GM23338 (cell line): Measurements from ENCODE around the gene COLEC12.

Source experiments
- CTCF ChIP-seq, 2 experiments: fragments of 200-600 bp in 1 of 2; sonication (generic) in 1 of 2; conservative IDR thresholded peaks; 2 replicates each; pipeline versions ENCODE4 v1.5.1 to v1.6.1; 2016 to 2017; ENCODE audit warnings: antibody characterized with exemption in 2 of 2, low read depth in 2 of 2, mild to moderate bottlenecking in 2 of 2, moderate library complexity in 1 of 2
- EZH2 ChIP-seq: fragments of 200-600 bp; sonication (generic); IDR thresholded peaks from one replicate; pipeline ENCODE4 v1.8.0; 2017; ENCODE audit warnings: antibody characterized with exemption, mild to moderate bottlenecking, low read depth; ENCODE audit not compliant: unreplicated experiment
- EZH2phosphoT487 ChIP-seq: fragments of 200-600 bp; sonication (generic); IDR thresholded peaks from one replicate; pipeline ENCODE4 v1.8.1; 2018; ENCODE audit warnings: antibody characterized with exemption; ENCODE audit not compliant: unreplicated experiment
- JUNB ChIP-seq: IDR thresholded peaks from one replicate; pipeline ENCODE4 v1.6.1; 2016; ENCODE audit warnings: antibody characterized with exemption; ENCODE audit not compliant: unreplicated experiment
- REST ChIP-seq: IDR thresholded peaks from one replicate; pipeline ENCODE4 v1.6.1; 2018; ENCODE audit warnings: antibody characterized with exemption; ENCODE audit not compliant: unreplicated experiment

- no peak for TF ChIP-seq CTCF (conservative IDR thresholded peaks at IDR 0.05; ENCODE audit: low read depth in 2 of 2)
- TF ChIP-seq EZH2, result no peak
- TF ChIP-seq EZH2phosphoT487, result no peak
- no peak for TF ChIP-seq REST
- no peak for TF ChIP-seq JUNB
These were observed 80.8 kb downstream of the COLEC12 start for GRCh38 chr18:419541-420175.
